H1 (cell line): ENCODE results near the gene C5. TPM values are rescaled to one million over a fixed set of nuclear protein-coding genes. Genes with fewer than 3 reads are reported as not detected.

Source experiments
- CTCF ChIA-PET: fragments of 300-600 bp; sonication (Branson Sonifier 250); formaldehyde crosslinking; loops from one replicate; lab custom pipeline; 2021; ENCODE audit not compliant: partially characterized antibody; lab: Charles Lee
- POLR2A ChIA-PET: fragments of 300-600 bp; sonication (Branson Sonifier 250); formaldehyde crosslinking; loops from one replicate; lab custom pipeline; 2021; ENCODE audit warnings: inconsistent platforms; ENCODE audit not compliant: partially characterized antibody; lab: Charles Lee
- DNase-seq, 2 experiments: peaks; one replicate each; pipeline versions ENCODE4 v3.0.0 to v3.0.0-alpha.2; 2010 to 2022; ENCODE audit warnings: low spot score in 2 of 2, low read depth in 1 of 2, mixed read lengths in 1 of 2
- FAIRE-seq: peaks from 2 replicates; lab custom pipeline; 2011; peaks lifted over from hg19 to GRCh38; lab: Jason Lieb, UNC
- H2AFZ ChIP-seq: 2 replicates; pipeline ENCODE4 v1.8.1; 2012; ENCODE audit warnings: low read length, inconsistent platforms
- H2AK5ac ChIP-seq: 2 replicates; pipeline ENCODE4 v1.6.1; 2013; ENCODE audit warnings: low read depth, low read length
- H2BK120ac ChIP-seq: replicated peaks from 2 replicates; pipeline ENCODE3; 2013; ENCODE audit warnings: low read depth, low read length, inconsistent platforms
- H2BK12ac ChIP-seq: 2 replicates; pipeline ENCODE4 v1.6.1; 2013; ENCODE audit warnings: low read depth, low read length
- H2BK15ac ChIP-seq: 2 replicates; pipeline ENCODE4 v1.6.1; 2013; ENCODE audit warnings: low read length
- H2BK20ac ChIP-seq: 2 replicates; pipeline ENCODE4 v1.6.1; 2013; ENCODE audit warnings: low read length
- H2BK5ac ChIP-seq: 2 replicates; pipeline ENCODE4 v1.6.1; 2013; ENCODE audit warnings: low read depth, low read length
- H3K14ac ChIP-seq: 2 replicates; pipeline ENCODE4 v1.6.1; 2013; ENCODE audit warnings: inconsistent platforms; ENCODE audit not compliant: insufficient read length
- H3K18ac ChIP-seq: 2 replicates; pipeline ENCODE4 v1.6.1; 2013; ENCODE audit warnings: low read length; ENCODE audit errors: extremely low read depth
- H3K23ac ChIP-seq: 2 replicates; pipeline ENCODE4 v1.6.1; 2013; ENCODE audit warnings: inconsistent platforms; ENCODE audit not compliant: insufficient read length
- H3K23me2 ChIP-seq: 2 replicates; pipeline ENCODE4 v1.6.1; 2013; ENCODE audit warnings: low read depth, low read length
- H3K27ac ChIP-seq: 2 replicates; pipeline ENCODE4 v1.6.1; 2011; ENCODE audit warnings: low read depth, low read length, inconsistent platforms
- H3K27me3 ChIP-seq, 4 experiments: replicated peaks in 1 of 4; 1 replicate in 1 of 4; 2 replicates in 3 of 4; pipeline versions ENCODE4 v1.6.1 to v1.8.1; 2011 to 2013; ENCODE audit warnings: low read length in 3 of 4, mild to moderate bottlenecking in 3 of 4, inconsistent platforms in 2 of 4, mixed read lengths in 2 of 4, moderate library complexity in 1 of 4; ENCODE audit not compliant: control insufficient read depth in 3 of 4, insufficient read depth in 3 of 4; ENCODE audit errors: extremely low read depth in 1 of 4
- H3K36me3 ChIP-seq, 4 experiments: 2 replicates each; pipeline versions ENCODE4 v1.6.1 to v1.8.1; 2011 to 2013; ENCODE audit warnings: mild to moderate bottlenecking in 4 of 4, low read length in 3 of 4, moderate library complexity in 2 of 4, control low read depth in 1 of 4, inconsistent platforms in 1 of 4; ENCODE audit not compliant: insufficient read depth in 4 of 4, control insufficient read depth in 2 of 4
- H3K4ac ChIP-seq: replicated peaks from 2 replicates; pipeline ENCODE3; 2013; ENCODE audit warnings: low read length, low read depth, mixed read lengths, inconsistent platforms; ENCODE audit not compliant: insufficient read length
- H3K4me1 ChIP-seq, 4 experiments: replicated peaks in 1 of 4; 1 replicate in 1 of 4; 2 replicates in 3 of 4; pipeline versions ENCODE4 v1.6.1 to v1.8.1; 2011 to 2013; ENCODE audit warnings: low read length in 3 of 4, inconsistent platforms in 2 of 4, mixed read lengths in 1 of 4; ENCODE audit not compliant: insufficient read depth in 4 of 4, control insufficient read depth in 3 of 4
- H3K4me2 ChIP-seq, 2 experiments: 2 replicates each; pipeline versions ENCODE4 v1.6.1 to v1.8.1; 2011 to 2013; ENCODE audit warnings: low read depth in 2 of 2, low read length in 2 of 2, control low read depth in 1 of 2, inconsistent platforms in 1 of 2, mild to moderate bottlenecking in 1 of 2; ENCODE audit not compliant: insufficient read depth in 1 of 2
- H3K4me3 ChIP-seq, 4 experiments: fragments of 200-600, 300-600 bp in 1 of 4; sonication (generic), shearing (Covaris generic), sonication (Bioruptor Twin) in 1 of 4; 2 replicates each; pipeline versions ENCODE4 v1.5.1 to v1.8.1; 2011 to 2016; ENCODE audit warnings: low read length in 4 of 4, low read depth in 3 of 4, control low read depth in 2 of 4, inconsistent platforms in 2 of 4, mild to moderate bottlenecking in 2 of 4, mixed read lengths in 1 of 4, moderate library complexity in 1 of 4; ENCODE audit not compliant: insufficient read depth in 2 of 4; ENCODE audit errors: extremely low read depth in 1 of 4
- H3K56ac ChIP-seq: replicated peaks from 2 replicates; pipeline ENCODE3; 2013; ENCODE audit warnings: low read depth, mild to moderate bottlenecking, mixed read lengths, low read length, inconsistent platforms; ENCODE audit not compliant: insufficient read length
- H3K79me1 ChIP-seq: 2 replicates; pipeline ENCODE4 v1.6.1; 2013; ENCODE audit warnings: low read depth, low read length, control low read depth
- H3K79me2 ChIP-seq, 2 experiments: 2 replicates each; pipeline versions ENCODE4 v1.6.1 to v1.8.1; 2012 to 2013; ENCODE audit warnings: low read length in 2 of 2, mild to moderate bottlenecking in 2 of 2, inconsistent platforms in 1 of 2; ENCODE audit not compliant: insufficient read depth in 2 of 2, control insufficient read depth in 1 of 2
- H3K9ac ChIP-seq, 4 experiments: replicated peaks in 1 of 4; 1 replicate in 1 of 4; 2 replicates in 3 of 4; pipeline versions ENCODE4 v1.6.1 to v1.8.1; 2011 to 2013; ENCODE audit warnings: low read depth in 3 of 4, low read length in 3 of 4, control low read depth in 2 of 4, mild to moderate bottlenecking in 2 of 4, moderate library complexity in 2 of 4, inconsistent platforms in 1 of 4; ENCODE audit errors: extremely low read depth in 1 of 4
- H3K9me3 ChIP-seq, 2 experiments: 2 replicates each; pipeline versions ENCODE4 v1.6.1 to v1.8.1; 2012 to 2013; ENCODE audit warnings: mild to moderate bottlenecking in 2 of 2, moderate library complexity in 2 of 2, control low read depth in 1 of 2, inconsistent platforms in 1 of 2, low read depth in 1 of 2, low read length in 1 of 2, mixed read lengths in 1 of 2; ENCODE audit not compliant: insufficient read depth in 2 of 2
- H4K20me1 ChIP-seq, 2 experiments: replicated peaks in 1 of 2; 2 replicates each; pipeline versions ENCODE3 to v1.8.1; 2011 to 2013; ENCODE audit warnings: inconsistent platforms in 2 of 2, low read length in 2 of 2, mild to moderate bottlenecking in 1 of 2; ENCODE audit not compliant: insufficient read depth in 2 of 2, control insufficient read depth in 1 of 2
- H4K5ac ChIP-seq: 2 replicates; pipeline ENCODE4 v1.6.1; 2013; ENCODE audit warnings: low read length, low read depth, mixed read lengths, inconsistent platforms; ENCODE audit not compliant: insufficient read length
- H4K8ac ChIP-seq: 2 replicates; pipeline ENCODE4 v1.8.0; 2013; ENCODE audit warnings: mild to moderate bottlenecking, moderate library complexity, low read length, inconsistent platforms; ENCODE audit not compliant: insufficient read depth; ENCODE audit errors: extremely low read depth
- H4K91ac ChIP-seq: replicated peaks from 2 replicates; pipeline ENCODE3; 2013; ENCODE audit warnings: low read length, mixed read lengths, inconsistent platforms; ENCODE audit not compliant: insufficient read length
- CHD2 ChIP-seq: IDR thresholded peaks from 2 replicates; pipeline ENCODE4 v1.6.1; 2012; ENCODE audit warnings: low read length, improper control_type of control experiment
- FOSL1 ChIP-seq: IDR thresholded peaks from 2 replicates; pipeline ENCODE4 v1.6.1; 2011; ENCODE audit warnings: mild to moderate bottlenecking, low read depth, low read length, moderate library complexity; ENCODE audit not compliant: insufficient read depth
- SIX5 ChIP-seq: IDR thresholded peaks from 2 replicates; pipeline ENCODE4 v1.6.1; 2011; ENCODE audit warnings: mild to moderate bottlenecking, low read depth, low read length
- TCF12 ChIP-seq: IDR thresholded peaks from 2 replicates; pipeline ENCODE4 v1.6.1; 2011; ENCODE audit warnings: low read depth, mild to moderate bottlenecking, low read length
- TEAD4 ChIP-seq: IDR thresholded peaks from 2 replicates; pipeline ENCODE4 v1.6.1; 2012; ENCODE audit warnings: low read depth, low read length, inconsistent platforms, mixed read lengths
- WGBS, 2 experiments: shearing (Covaris generic) in 1 of 2; methylation state at CpG; one replicate each; pipeline versions ENCODE4 v1.1.6 to v1.1.7; 2013 to 2015; ENCODE audit warnings: low lambda C conversion rate in 2 of 2, mixed read lengths in 2 of 2, inconsistent platforms in 1 of 2, low coverage in 1 of 2, missing lambda C conversion rate in 1 of 2; ENCODE audit not compliant: insufficient replicate concordance in 2 of 2, insufficient coverage in 1 of 2, insufficient read length in 1 of 2; ENCODE audit errors: extremely low coverage in 1 of 2, missing lambda C conversion rate in 1 of 2; 5-methylcytosine and 5-hydroxymethylcytosine counted together
- polyA plus RNA-seq, 7 experiments: library from polyadenylated mRNA; depleted of rRNA in 3 of 7; stranded (reverse) in 5 of 7; unstranded in 2 of 7; fragments of >200 nt in 5 of 7; fragments of 200-250 nt in 2 of 7; gene quantifications; 1 replicate in 5 of 7; 2 replicates in 1 of 7; 4 replicates in 1 of 7; pipeline versions ENCODE4 v1.2.1 to v1.2.3, GENCODE V29; 2011 to 2013; ENCODE audit warnings: missing spikeins in 2 of 7, mixed read lengths in 2 of 7
- total RNA-seq: library from RNA; stranded (reverse); fragmentation: NEBNext Ultra II Directional; extraction: Animal tissue kit (Norgen Biotek cat#: 25700); gene quantifications from 2 replicates; pipeline ENCODE4 v1.2.1, GENCODE V29; 2021

The C5 gene
- total and polyA plus RNA-seq, 2 of the 8 experiments (the other 6 are each of a cell fraction or from before 2014, with no cell fraction given), result 0.24 to 0.35 TPM

GRCh38 chr9:120921661-120922181, 128.4 kb downstream of the C5 start:
- Histone ChIP-seq H2AFZ (no peak overlapping the region), H3K9me3 (no peaks in the 10 kb centered on the region), H2BK15ac (no peak overlapping the region), H3K27ac (no peak overlapping the region), H3K9ac (no peak overlapping the region), H2BK5ac (no peak overlapping the region), H3K79me2 (no peaks in the 10 kb centered on the region), H3K79me1 (no peaks in the 10 kb centered on the region), H3K23me2 (no peaks in the 10 kb centered on the region), H2BK12ac (no peak overlapping the region), H4K8ac (no peak overlapping the region), H4K5ac (no peak overlapping the region), H2BK20ac (no peak overlapping the region), H3K14ac (no peak overlapping the region), H2BK120ac (no peak overlapping the region), H3K18ac (no peak overlapping the region), H3K4ac (no peak overlapping the region), H3K27me3 (no peaks in the 10 kb centered on the region; a peak in 1 of 7 replicates), H3K36me3 (no peaks in the 10 kb centered on the region; a peak in 1 of 8 replicates), H3K4me1 (peaks cover 0 to 20% (median 9%) of the 10 kb centered on the region in 4 experiments; a peak in 6 of 7 replicates), H3K56ac (no peak overlapping the region), H3K23ac (no peak overlapping the region), H4K91ac (no peak overlapping the region), H3K4me2 (no peak overlapping the region), H3K4me3 (no peak overlapping the region), H4K20me1 (no peaks in the 10 kb centered on the region), H2AK5ac (no peak overlapping the region)
- 84% methylated on average over 8 of the region's 8 CpGs; no CpG with 5 or more reads in 1 of the 2 experiments for WGBS, 2 experiments
- ChIA-PET POLR2A (no interaction called here), CTCF (interaction anchor here (0.9 to 2.0 kb wide), 7 partner anchors 9 to 55 kb away, joined by 3 to 6 read pairs (median 3); no protein-coding TSS in a partner anchor)
- TF ChIP-seq TEAD4 (no peak), FOSL1 (no peak), CHD2 (no peak), TCF12 (no peak), SIX5 (no peak)
- FAIRE-seq, result no peak
- DNase-seq, result no peak
